Measurements from ENCODE around the gene DPYD.

Gene DPYD

GRCh38 chr1:97138515-97139032, 782.3 kb downstream of the DPYD start:
- DNase-seq (ENCODE audit: low spot score) = no peak

- peak; percentile 63 for DNase-seq (ENCODE audit: low spot score)
Observed at GRCh38 chr1:97137862-97138514, 782.8 kb downstream of the DPYD start.

- no peak for DNase-seq (ENCODE audit: low spot score)
Observed at GRCh38 chr1:97136996-97137395, 783.8 kb downstream of the DPYD start.

- no peak for DNase-seq (ENCODE audit: low spot score)
Observed at GRCh38 chr1:97135972-97136371, 784.9 kb downstream of the DPYD start.

GRCh38 chr1:97128426-97128825, 792.4 kb downstream of the DPYD start:
- no peak for DNase-seq (ENCODE audit: low spot score)

GRCh38 chr1:97123717-97124431, 797.0 kb downstream of the DPYD start:
- no peak for DNase-seq (ENCODE audit: low spot score)

GRCh38 chr1:97120806-97121205, 800.0 kb downstream of the DPYD start:
- no peak for DNase-seq (ENCODE audit: low spot score)

GRCh38 chr1:97119260-97120158, 801.3 kb downstream of the DPYD start:
- DNase-seq (ENCODE audit: low spot score) = no peak

GRCh38 chr1:97114842-97115241, 806.0 kb downstream of the DPYD start:
- DNase-seq (ENCODE audit: low spot score) = no peak

- DNase-seq (ENCODE audit: low spot score) = no peak
Observed at GRCh38 chr1:97112442-97112841, 808.4 kb downstream of the DPYD start.

- DNase-seq (ENCODE audit: low spot score) = no peak
Observed at GRCh38 chr1:97108179-97108578, 812.7 kb downstream of the DPYD start.

- DNase-seq (ENCODE audit: low spot score) = no peak
Observed at GRCh38 chr1:97105531-97105930, 815.3 kb downstream of the DPYD start.

- no peak for DNase-seq (ENCODE audit: low spot score)
Observed at GRCh38 chr1:97101509-97101908, 819.3 kb downstream of the DPYD start.

- DNase-seq (ENCODE audit: low spot score) = no peak
Observed at GRCh38 chr1:97097404-97097925, 823.4 kb downstream of the DPYD start.

GRCh38 chr1:97095764-97096163, 825.1 kb downstream of the DPYD start:
- no peak for DNase-seq (ENCODE audit: low spot score)

GRCh38 chr1:97094247-97094972, 826.4 kb downstream of the DPYD start:
- peak; percentile 68 for DNase-seq (ENCODE audit: low spot score)

- peak; percentile 8 for DNase-seq (ENCODE audit: low spot score)
Observed at GRCh38 chr1:97093741-97094140, 827.1 kb downstream of the DPYD start.

GRCh38 chr1:97092824-97093223, 828.0 kb downstream of the DPYD start:
- DNase-seq (ENCODE audit: low spot score) = no peak

- no peak for DNase-seq (ENCODE audit: low spot score)
Observed at GRCh38 chr1:97091679-97092078, 829.2 kb downstream of the DPYD start.

GRCh38 chr1:97091263-97091662, 829.6 kb downstream of the DPYD start:
- no peak for DNase-seq (ENCODE audit: low spot score)

- DNase-seq (ENCODE audit: low spot score) = no peak
Observed at GRCh38 chr1:97090725-97091124, 830.1 kb downstream of the DPYD start.

GRCh38 chr1:97089173-97089572, 831.7 kb downstream of the DPYD start:
- no peak for DNase-seq (ENCODE audit: low spot score)

Measured in AG20443 (cell line).